Colon (tissue), 2 donors: ENCODE measurements around the gene PDK2.

Experiments
- FAIRE-seq: peaks from 2 replicates; lab custom pipeline; 2012; peaks lifted over from hg19 to GRCh38; lab: Jason Lieb, UNC
- donor health status: control.
- donor health status: control.

The PDK2 gene

GRCh38 chr17:50079334-50080095 is 15.6 kb upstream of the PDK2 start:
- no peak for FAIRE-seq

GRCh38 chr17:50080096-50080480 is 15.1 kb upstream of the PDK2 start:
- no peak for FAIRE-seq

GRCh38 chr17:50080827-50081226 is 14.3 kb upstream of the PDK2 start:
- FAIRE-seq = no peak

GRCh38 chr17:50081757-50082156 is 13.4 kb upstream of the PDK2 start:
- FAIRE-seq = no peak

- FAIRE-seq = no peak
Observed at GRCh38 chr17:50087246-50087911, 7.8 kb upstream of the PDK2 start.

GRCh38 chr17:50087912-50088405 is 7.2 kb upstream of the PDK2 start:
- no peak for FAIRE-seq

- FAIRE-seq = no peak
Observed at GRCh38 chr17:50088952-50089825, 6.0 kb upstream of the PDK2 start.

GRCh38 chr17:50090071-50090470 is 5.1 kb upstream of the PDK2 start:
- FAIRE-seq = no peak

- no peak for FAIRE-seq
Observed at GRCh38 chr17:50090971-50091917, 3.9 kb upstream of the PDK2 start.

GRCh38 chr17:50091918-50092285 is 3.2 kb upstream of the PDK2 start:
- FAIRE-seq = no peak

- FAIRE-seq = no peak
Observed at GRCh38 chr17:50093246-50093645, 1.9 kb upstream of the PDK2 start.

- FAIRE-seq = no peak
Observed at GRCh38 chr17:50093807-50094206, 1.3 kb upstream of the PDK2 start.

GRCh38 chr17:50094243-50094752 is 853 bp upstream of the PDK2 start:
- no peak for FAIRE-seq

GRCh38 chr17:50095626-50096037 is 481 bp downstream of the PDK2 start:
- no peak for FAIRE-seq

GRCh38 chr17:50096092-50096491 is 941 bp downstream of the PDK2 start:
- no peak for FAIRE-seq

- FAIRE-seq = no peak
Observed at GRCh38 chr17:50096758-50097157, 1.6 kb downstream of the PDK2 start.

GRCh38 chr17:50097455-50097854 is 2.3 kb downstream of the PDK2 start:
- FAIRE-seq = no peak

- FAIRE-seq = no peak
Observed at GRCh38 chr17:50097926-50098325, 2.8 kb downstream of the PDK2 start.

- no peak for FAIRE-seq
Observed at GRCh38 chr17:50098583-50098982, 3.4 kb downstream of the PDK2 start.

- no peak for FAIRE-seq
Observed at GRCh38 chr17:50099003-50099402, 3.9 kb downstream of the PDK2 start.

- FAIRE-seq = no peak
Observed at GRCh38 chr17:50100480-50100883, 5.3 kb downstream of the PDK2 start.
